ENCODE results near the gene SAMD9. TPM values are rescaled to one million over a fixed set of nuclear protein-coding genes. Genes with fewer than 3 reads are reported as not detected.
"Not testable (repeated sequence)": the region's sequence is repeated elsewhere in the genome, so short reads cannot be mapped to it uniquely, and the experiment has no call there.

Gene SAMD9
- total and polyA plus RNA-seq, 10 donors, result 7.0 to 44.8 (median 30.9) TPM

GRCh38 chr7:93062599-93062998, 55.2 kb downstream of the SAMD9 start:
- no peaks in the 10 kb centered on the region for H3K4me1 ChIP-seq
- H3K36me3 ChIP-seq, result no peaks in the 10 kb centered on the region
- H3K4me3 ChIP-seq, result no peak overlapping the region
- intact Hi-C loops (cut with DNase I; ENCODE audit: low total_unique reads), result no loop called here
- TF ChIP-seq POLR2A (IDR thresholded peaks at IDR 0.05) (no peak), POLR2AphosphoS5 (IDR thresholded peaks at IDR 0.05) (no peak), CTCF (IDR thresholded peaks at IDR 0.05 in 8 of 11, conservative IDR thresholded peaks at IDR 0.05 in 3 of 11) (no peak)
- peaks cover 0 to 16% (median 9%) of the 10 kb centered on the region in 8 donors for H3K9me3 ChIP-seq
- H3K27ac ChIP-seq, result no peak overlapping the region
- H3K27me3 ChIP-seq (replicated peaks in 1 of 7), result no peaks in the 10 kb centered on the region
- no peak for DNase-seq
- WGBS, 5 donors, result 75 to 89% (median 82%) methylated on average over 4 of the region's 4 CpGs

- H3K36me3 ChIP-seq, result no peaks in the 10 kb centered on the region
- no peaks in the 10 kb centered on the region for H3K27me3 ChIP-seq (replicated peaks in 1 of 7)
- H3K4me3 ChIP-seq, result no peak overlapping the region
- WGBS, 5 donors, result 74 to 83% (median 81%) methylated on average over 5 of the region's 5 CpGs
- H3K27ac ChIP-seq, result no peak overlapping the region
- no peaks in the 10 kb centered on the region for H3K4me1 ChIP-seq
- peaks cover 0 to 10% (median 6%) of the 10 kb centered on the region in 8 donors for H3K9me3 ChIP-seq
- TF ChIP-seq CTCF (IDR thresholded peaks at IDR 0.05 in 8 of 11, conservative IDR thresholded peaks at IDR 0.05 in 3 of 11) (no peak), POLR2AphosphoS5 (IDR thresholded peaks at IDR 0.05) (no peak), POLR2A (IDR thresholded peaks at IDR 0.05) (no peak)
- DNase-seq, result no peak
- intact Hi-C loops (cut with DNase I; ENCODE audit: low total_unique reads), result no loop called here
These were observed 56.9 kb downstream of the SAMD9 start for GRCh38 chr7:93060865-93061264.

GRCh38 chr7:93060025-93060424, 57.8 kb downstream of the SAMD9 start:
- no peaks in the 10 kb centered on the region for H3K36me3 ChIP-seq
- H3K4me3 ChIP-seq, result no peak overlapping the region
- peaks cover 0 to 8% (median 2%) of the 10 kb centered on the region in 6 donors for H3K4me1 ChIP-seq
- 86 to 94% (median 87%) methylated on average over 6 of the region's 6 CpGs for WGBS, 5 donors
- TF ChIP-seq CTCF (IDR thresholded peaks at IDR 0.05 in 8 of 11, conservative IDR thresholded peaks at IDR 0.05 in 3 of 11) (no peak), POLR2A (IDR thresholded peaks at IDR 0.05) (no peak)
- H3K27me3 ChIP-seq (replicated peaks in 1 of 7), result no peaks in the 10 kb centered on the region
- H3K27ac ChIP-seq, result no peak overlapping the region
- peaks cover 0 to 2% (median 0%) of the 10 kb centered on the region in 8 donors for H3K9me3 ChIP-seq
- intact Hi-C loops (cut with DNase I; ENCODE audit: low total_unique reads), result no loop called here
- DNase-seq, result no peak

GRCh38 chr7:93056621-93057020, 61.2 kb downstream of the SAMD9 start:
- not testable (repeated sequence) for H3K36me3 ChIP-seq; H3K27ac ChIP-seq; H3K9me3 ChIP-seq; H3K4me3 ChIP-seq; H3K27me3 ChIP-seq (replicated peaks in 1 of 7); DNase-seq
- H3K4me1 ChIP-seq, result peaks cover 0 to 22% (median 6%) of the 10 kb centered on the region in 6 donors
- intact Hi-C loops (cut with DNase I; ENCODE audit: low total_unique reads), result loop anchor here (5.0 kb wide), 1 partner anchor 434 kb away; no protein-coding TSS in a partner anchor
- WGBS, 5 donors, result 83 to 88% (median 86%) methylated on average over 1 of the region's 1 CpG

All from spleen (tissue), 11 donors.